K562 (cell line): ENCODE results near the gene PRKCE. TPM values are rescaled to one million over a fixed set of nuclear protein-coding genes. Genes with fewer than 3 reads are reported as not detected.
A peak's percentile ranks its signal among the peaks of the same experiment; 100 is the strongest.

Experiments used
- ATAC-seq: fragments of 200-7000 bp; cut with Tn5 transposase; 3 replicates; pipeline ENCODE4 v1.9.1; 2020; ENCODE audit warnings: moderate library complexity
- BruUV-seq: library from RNA; stranded (reverse); fragments of 400-500 nt; replicated peaks from 2 replicates; lab custom pipeline; 2021; lab: Mats Ljungman, UMichigan
- CTCF ChIA-PET: fragments of 300-600 bp; formaldehyde crosslinking; extraction: SDS; loops from one replicate; lab custom pipeline; 2021; ENCODE audit warnings: low intra/inter-chr PET ratio; lab: Yijun Ruan, JAX
- POLR2A ChIA-PET: fragments of 300-600, 350-650 bp; sonication (Branson Sonifier 250); formaldehyde crosslinking; extraction: SDS; loops from one replicate; lab custom pipeline; 2021; ENCODE audit warnings: antibody characterized with exemption, inconsistent platforms; lab: Yijun Ruan, JAX
- DNase-seq, 4 experiments: peaks; one replicate each; pipeline versions ENCODE4 v3.0.0 to v3.0.0-alpha.2; 2011 to 2018; ENCODE audit warnings: low spot score in 3 of 4, mixed read lengths in 3 of 4; ENCODE audit errors: extremely low read depth in 1 of 4
- FAIRE-seq: peaks from 2 replicates; lab custom pipeline; 2011; peaks lifted over from hg19 to GRCh38; lab: Jason Lieb, UNC
- H2AFZ ChIP-seq: 2 replicates; pipeline ENCODE4 v1.6.0; 2011; ENCODE audit warnings: low read depth, low read length, control low read depth, inconsistent platforms
- H3K27ac ChIP-seq: fragments of 200-600 bp; 3 replicates; pipeline ENCODE4 v1.8.0; 2011; ENCODE audit warnings: low read depth, mild to moderate bottlenecking, control low read depth, inconsistent platforms, low read length, moderate library complexity, mixed read lengths; ENCODE audit errors: extremely low read depth
- H3K27me3 ChIP-seq, 2 experiments: fragments of 300-600 bp in 1 of 2; 2 replicates in 1 of 2; 3 replicates in 1 of 2; pipeline versions ENCODE4 v1.6.0 to v1.8.0; 2011; ENCODE audit warnings: inconsistent platforms in 2 of 2, low read length in 2 of 2, mild to moderate bottlenecking in 1 of 2, mixed read lengths in 1 of 2, moderate library complexity in 1 of 2; ENCODE audit not compliant: control insufficient read depth in 2 of 2, insufficient read depth in 2 of 2
- H3K36me3 ChIP-seq: fragments of 300-600 bp; 3 replicates; pipeline ENCODE4 v1.8.0; 2011; ENCODE audit warnings: mild to moderate bottlenecking, low read length, inconsistent platforms; ENCODE audit not compliant: control insufficient read depth, insufficient read depth
- H3K4me1 ChIP-seq, 2 experiments: fragments of 200-600 bp in 1 of 2; replicated peaks in 1 of 2; 2 replicates in 1 of 2; 3 replicates in 1 of 2; pipeline versions ENCODE4 v1.5.1 to v1.8.0; 2011; ENCODE audit warnings: inconsistent platforms in 2 of 2, low read length in 2 of 2, mild to moderate bottlenecking in 1 of 2, mixed read lengths in 1 of 2, moderate library complexity in 1 of 2; ENCODE audit not compliant: control insufficient read depth in 2 of 2, insufficient read depth in 2 of 2
- H3K4me2 ChIP-seq: 2 replicates; pipeline ENCODE4 v1.6.1; 2011; ENCODE audit warnings: low read length, control low read depth, inconsistent platforms, mixed read lengths; ENCODE audit not compliant: insufficient read depth
- H3K4me3 ChIP-seq: fragments of 200-600 bp; sonication (generic), shearing (Covaris generic); 2 replicates; pipeline ENCODE4 v1.5.1; 2016; ENCODE audit warnings: control low read depth, inconsistent platforms
- H3K79me2 ChIP-seq: fragments of 200-600 bp; 3 replicates; pipeline ENCODE4 v1.8.0; 2011; ENCODE audit warnings: low read length, inconsistent platforms; ENCODE audit not compliant: control insufficient read depth, insufficient read depth
- H3K9ac ChIP-seq, 2 experiments: 2 replicates each; pipeline versions ENCODE4 v1.6.0 to v1.6.1; 2011; ENCODE audit warnings: low read depth in 2 of 2, low read length in 2 of 2, control low read depth in 1 of 2, inconsistent platforms in 1 of 2, mild to moderate bottlenecking in 1 of 2, mixed read lengths in 1 of 2; ENCODE audit not compliant: insufficient read depth in 1 of 2
- H3K9me1 ChIP-seq: one replicate; pipeline ENCODE4 v1.6.0; 2011; ENCODE audit warnings: inconsistent platforms, mild to moderate bottlenecking, low read length, moderate library complexity; ENCODE audit not compliant: control insufficient read depth, insufficient read depth
- H3K9me3 ChIP-seq: replicated peaks from 2 replicates; pipeline ENCODE4 v1.5.1; 2011; ENCODE audit warnings: low read depth, low read length, inconsistent platforms; ENCODE audit not compliant: control insufficient read depth, insufficient read depth
- H4K20me1 ChIP-seq: replicated peaks from 2 replicates; pipeline ENCODE4 v1.6.1; 2011; ENCODE audit warnings: low read length, inconsistent platforms, mixed read lengths; ENCODE audit not compliant: control insufficient read depth, insufficient read depth
- BDP1 ChIP-seq: IDR thresholded peaks from 3 replicates; pipeline ENCODE4 v1.6.1; 2011; ENCODE audit not compliant: insufficient read length, insufficient read depth
- ELF1 ChIP-seq: fragments of 200-800 bp; sonication (Bioruptor generic); IDR thresholded peaks from 2 replicates; pipeline ENCODE4 v1.6.1; 2016; ENCODE audit warnings: missing genetic modification characterization, missing compliant biosample characterization
- HNRNPUL1 ChIP-seq: fragments of 200-400 bp; formaldehyde crosslinking; IDR thresholded peaks from 2 replicates; pipeline ENCODE4 v1.6.1; 2017; ENCODE audit warnings: low read length
- MGA ChIP-seq: fragments of 450-650 bp; IDR thresholded peaks from 2 replicates; pipeline ENCODE4 v1.6.1; 2016; ENCODE audit warnings: mild to moderate bottlenecking, moderate library complexity
- RFX1 ChIP-seq: fragments of 450-650 bp; IDR thresholded peaks from 2 replicates; pipeline ENCODE4 v1.6.1; 2016; ENCODE audit warnings: mild to moderate bottlenecking, moderate library complexity
- SMC3 ChIP-seq: conservative IDR thresholded peaks from 2 replicates; pipeline ENCODE4 v1.6.1; 2011; ENCODE audit warnings: low read depth, low read length, improper control_type of control experiment; ENCODE audit not compliant: insufficient read depth
- ZNF696 ChIP-seq: fragments of 250-450 bp; sonication (Bioruptor Pico); conservative IDR thresholded peaks from 2 replicates; pipeline ENCODE4 v1.4.0; 2020; ENCODE audit warnings: mild to moderate bottlenecking, moderate library complexity
- WGBS: fragments of 100-300 bp; shearing (Covaris generic); methylation state at CpG from one replicate; pipeline ENCODE4 v1.1.6; 2016; ENCODE audit warnings: low coverage, mixed read lengths; ENCODE audit not compliant: insufficient coverage; ENCODE audit errors: missing lambda C conversion rate; 5-methylcytosine and 5-hydroxymethylcytosine counted together
- in situ Hi-C: fragments of 300-500 bp; cut with MboI; formaldehyde crosslinking; loops from 4 replicates; pipeline ENCODE4 v1.15.0; 2018; ENCODE audit warnings: inconsistent platforms, mixed read lengths
- intact Hi-C: fragments of 100-400 bp; cut with micrococcal nuclease; formaldehyde crosslinking; loops from 2 replicates; pipeline ENCODE4 v1.14.2; 2022
- polyA plus RNA-seq, 8 experiments: library from polyadenylated mRNA; depleted of rRNA in 4 of 8; stranded (reverse) in 5 of 8; unstranded in 3 of 8; fragments of >200 nt; fragmentation: Nextera tagmentation in 2 of 8; fragmentation: Illumina TruSeq in 1 of 8; extraction: Ambion mirVana in 2 of 8; extraction: Trizol in 1 of 8; gene quantifications; 2 replicates each; pipeline versions ENCODE4 v1.2.1 to v1.2.3, GENCODE V29; 2011 to 2014; ENCODE audit warnings: inconsistent platforms in 1 of 8, missing spikeins in 1 of 8
- total RNA-seq, 7 experiments: library from RNA; depleted of rRNA in 6 of 7; stranded (reverse); fragments of >200 nt in 6 of 7; fragmentation: Illumina TruSeq in 2 of 7; extraction: Trizol in 2 of 7; gene quantifications; 2 replicates each; pipeline versions ENCODE4 v1.2.1 to v1.2.3, GENCODE V29; 2011 to 2021; ENCODE audit warnings: low replicate concordance in 1 of 7

PRKCE gene
- total and polyA plus RNA-seq, 9 of the 15 experiments (the other 6 are each of a cell fraction or from before 2014, with no cell fraction given) = 0.06 to 1.0 (median 0.22) TPM; not detected in 1

DNA sequence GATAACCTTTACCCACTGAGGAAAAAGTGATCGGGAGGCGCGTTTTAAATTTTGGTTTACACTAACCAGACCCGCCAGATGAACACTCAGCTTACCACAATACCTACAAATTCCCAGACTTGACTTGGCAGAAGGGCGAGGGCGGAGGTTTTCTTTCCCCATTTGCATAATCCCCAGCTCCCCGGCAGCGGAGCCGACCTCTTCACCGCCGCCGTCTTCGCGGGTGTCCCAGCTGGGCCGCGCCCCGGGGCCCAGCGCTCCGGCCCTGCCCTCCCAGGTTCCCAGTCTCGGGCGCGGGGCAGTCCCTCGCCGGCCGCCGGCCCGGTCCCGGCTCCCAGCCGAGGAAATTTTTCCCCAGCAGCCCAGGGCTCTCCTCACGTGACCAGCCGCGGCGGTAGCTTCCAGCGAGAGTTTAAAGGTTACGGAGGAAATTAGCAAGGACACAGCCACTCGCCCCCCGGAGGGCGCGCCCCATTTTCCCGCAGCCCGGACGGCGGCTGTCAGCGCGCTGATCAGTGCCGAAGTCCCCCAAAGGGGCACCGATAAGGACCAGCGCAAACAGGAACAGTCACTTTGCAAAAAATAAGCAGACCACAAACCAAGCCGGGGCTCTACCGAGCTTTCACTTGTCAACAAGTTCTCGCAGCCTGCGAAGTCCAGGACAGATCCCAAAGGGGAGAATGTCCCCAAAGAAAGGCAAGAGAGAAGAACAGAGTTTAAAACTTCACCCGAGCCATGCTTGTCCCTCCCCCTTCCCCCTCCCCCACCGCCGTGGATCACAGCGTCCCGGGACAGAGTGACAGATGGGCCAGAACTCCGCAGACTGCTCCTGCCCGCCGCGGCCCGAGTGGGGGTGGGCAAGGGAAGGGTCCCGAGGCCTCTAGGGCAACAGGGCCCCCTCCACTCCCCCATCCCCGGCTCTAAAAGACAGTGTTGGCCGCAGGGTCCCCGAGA, 1.3 kb upstream of the PRKCE start:
- peak overlapping the region; percentile 72 for H3K4me3 ChIP-seq
- H2AFZ ChIP-seq = peak overlapping the region; percentile 93
- DNase-seq = peak; percentile 46 to 59 (median 50)
- peak; percentile 63 for ATAC-seq
- no peaks in the 10 kb centered on the region for H3K9me1 ChIP-seq
- peak overlapping the region; percentile 86 for H3K4me2 ChIP-seq
- POLR2A ChIA-PET = interaction anchor here (0.6 to 1.7 kb wide), 6 partner anchors 12 to 152 kb away, joined by 3 to 4 read pairs (median 3); no protein-coding TSS in a partner anchor
- peak; percentile 57 for FAIRE-seq
- in situ Hi-C loops = loop anchor here (5.0 kb wide), 2 partner anchors 127 to 287 kb away; no protein-coding TSS in a partner anchor
- peak overlapping the region; percentile 49 to 81 for H3K9ac ChIP-seq
- intact Hi-C loops = loop anchor here (10.0 kb wide), 1 partner anchor 185 kb away; no protein-coding TSS in a partner anchor
- peak overlapping the region; percentile 37; the same call in 1 of the 3 replicates for H3K27ac ChIP-seq
- H3K36me3 ChIP-seq = no peaks in the 10 kb centered on the region
- peaks cover 0 to 29% of the 10 kb centered on the region in 2 experiments; a peak in 4 of 5 replicates for H3K4me1 ChIP-seq
- no peaks in the 10 kb centered on the region for H4K20me1 ChIP-seq
- no peaks in the 10 kb centered on the region for H3K9me3 ChIP-seq
- CTCF ChIA-PET = interaction anchor here (0.6 to 0.9 kb wide), 2 partner anchors 159 to 285 kb away, joined by 3 read pairs; no protein-coding TSS in a partner anchor
- peaks cover 31 to 55% of the 10 kb centered on the region in 2 experiments for H3K27me3 ChIP-seq
- H3K79me2 ChIP-seq = no peaks in the 10 kb centered on the region
- WGBS = 2% methylated on average over 53 of the region's 66 CpGs
- no TSS peak for BruUV-seq
- TF ChIP-seq MGA (no peak), SMC3 (no peak), ELF1 (tag) (no peak), ZNF696 (CRISPR knock-in tag) (no peak), RFX1 (no peak), BDP1 (no peak), HNRNPUL1 (no peak)
